ENCODE measurements around the gene LRRN4.

DNA sequence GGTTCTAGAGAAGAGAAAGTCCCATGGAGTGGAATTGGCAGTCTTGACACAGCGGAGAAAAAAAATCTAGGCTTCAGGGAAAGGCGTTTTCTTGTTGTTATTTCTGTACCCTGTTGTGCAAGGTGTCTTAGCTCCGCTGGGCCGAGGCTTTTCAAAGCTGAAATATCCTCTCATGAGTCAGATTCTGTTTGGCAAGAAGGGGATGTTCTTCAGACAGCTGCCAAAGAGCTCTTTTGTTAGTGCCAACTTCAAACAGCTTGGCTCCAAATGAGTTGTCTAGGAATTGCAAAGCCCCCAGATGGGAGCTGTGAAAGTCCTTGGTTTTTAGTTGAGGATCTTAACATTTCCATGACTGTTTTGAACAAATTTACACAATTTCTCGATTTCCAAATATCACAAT is 45.6 kb downstream of the LRRN4 start:
- TF ChIP-seq POLR2A (IDR thresholded peaks at IDR 0.05) = no peak
- TF ChIP-seq, protein P1, sequence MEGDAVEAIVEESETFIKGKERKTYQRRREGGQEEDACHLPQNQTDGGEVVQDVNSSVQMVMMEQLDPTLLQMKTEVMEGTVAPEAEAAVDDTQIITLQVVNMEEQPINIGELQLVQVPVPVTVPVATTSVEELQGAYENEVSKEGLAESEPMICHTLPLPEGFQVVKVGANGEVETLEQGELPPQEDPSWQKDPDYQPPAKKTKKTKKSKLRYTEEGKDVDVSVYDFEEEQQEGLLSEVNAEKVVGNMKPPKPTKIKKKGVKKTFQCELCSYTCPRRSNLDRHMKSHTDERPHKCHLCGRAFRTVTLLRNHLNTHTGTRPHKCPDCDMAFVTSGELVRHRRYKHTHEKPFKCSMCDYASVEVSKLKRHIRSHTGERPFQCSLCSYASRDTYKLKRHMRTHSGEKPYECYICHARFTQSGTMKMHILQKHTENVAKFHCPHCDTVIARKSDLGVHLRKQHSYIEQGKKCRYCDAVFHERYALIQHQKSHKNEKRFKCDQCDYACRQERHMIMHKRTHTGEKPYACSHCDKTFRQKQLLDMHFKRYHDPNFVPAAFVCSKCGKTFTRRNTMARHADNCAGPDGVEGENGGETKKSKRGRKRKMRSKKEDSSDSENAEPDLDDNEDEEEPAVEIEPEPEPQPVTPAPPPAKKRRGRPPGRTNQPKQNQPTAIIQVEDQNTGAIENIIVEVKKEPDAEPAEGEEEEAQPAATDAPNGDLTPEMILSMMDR (IDR thresholded peaks at IDR 0.05) = no peak
- TF ChIP-seq POLR2AphosphoS5 (IDR thresholded peaks at IDR 0.05) = peak in 2 of 3 donors; percentile 61 to 80

Measured in stomach (tissue), 4 donors.